Measurements from ENCODE around the gene MIAT. TPM values are rescaled to one million over a fixed set of nuclear protein-coding genes. Genes with fewer than 3 reads are reported as not detected.
A peak's percentile ranks its signal among the peaks of the same experiment; 100 is the strongest.

The MIAT gene
- polyA plus RNA-seq, 6 donors from 2014 or later: 0.04 to 0.16 (median 0.10) TPM; not detected in 2

DNA sequence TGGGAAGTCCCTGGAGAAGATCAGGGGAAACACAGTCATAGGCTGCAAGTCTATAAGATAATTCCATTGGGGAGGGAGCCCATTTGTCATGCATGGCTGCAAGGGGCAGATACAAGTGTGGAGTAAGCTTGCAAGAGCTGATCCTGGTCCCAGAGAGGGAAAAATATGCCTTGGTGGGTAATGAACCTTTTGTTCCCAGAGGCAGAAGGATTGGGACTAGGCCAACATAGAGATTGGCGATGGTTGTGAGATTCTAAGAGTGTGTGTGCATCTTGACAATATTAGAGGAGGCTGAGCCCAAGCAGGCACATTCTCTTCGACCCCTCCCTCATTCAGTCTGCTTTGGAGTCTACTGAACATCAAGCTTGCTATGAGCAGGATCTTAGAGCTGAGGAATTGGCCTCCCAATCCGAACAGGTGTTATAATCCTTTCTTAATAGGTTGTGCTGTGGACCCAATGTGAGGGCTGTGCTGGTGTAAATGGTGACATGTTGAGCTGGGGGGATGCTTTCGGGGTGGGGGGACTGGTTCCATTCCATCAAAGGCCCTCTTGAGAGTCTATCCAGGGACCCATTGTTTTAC is 18.4 kb downstream of the MIAT start:
- Mint-ChIP-seq H3K36me3 (no peaks in the 10 kb centered on the region), H3K4me1 (peaks cover 72 to 86% (median 83%) of the 10 kb centered on the region in 3 donors), H3K4me3 (peak overlapping the region in 2 of 8 donors; percentile 83 to 97), H3K27me3 (no peaks in the 10 kb centered on the region), H3K9me3 (peaks cover 0 to 2% (median 0%) of the 10 kb centered on the region in 7 donors), H3K27ac (peak overlapping the region in 2 of 6 donors; percentile 52 to 99)
- DNase-seq (no peak), ATAC-seq (ENCODE audit: low read depth in 2 of 2) (no peak)

DNA sequence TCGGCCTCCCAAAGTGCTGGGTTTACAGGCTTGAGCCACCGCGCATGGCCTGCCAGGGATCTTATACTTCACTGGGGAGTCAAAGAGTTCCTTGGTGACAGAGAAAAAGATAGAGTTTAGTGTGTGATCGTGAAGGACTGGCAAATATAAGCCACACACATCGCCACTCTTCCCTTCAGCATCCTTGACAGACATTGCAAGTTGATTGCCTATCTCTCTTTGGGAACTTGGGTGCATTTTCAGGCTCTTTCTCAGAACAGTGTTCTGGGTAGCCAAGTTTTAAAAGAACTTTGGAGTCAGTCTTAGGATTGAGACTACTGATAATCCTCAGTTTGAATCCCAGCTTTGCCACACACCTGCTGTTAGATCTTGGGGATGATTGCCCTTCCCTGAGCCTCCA is 19.8 kb downstream of the MIAT start:
- H3K4me3 Mint-ChIP-seq: no peak overlapping the region
- H3K4me1 Mint-ChIP-seq: peaks cover 59 to 77% (median 70%) of the 10 kb centered on the region in 3 donors
- ATAC-seq (ENCODE audit: low read depth in 2 of 2): no peak
- H3K27me3 Mint-ChIP-seq: no peaks in the 10 kb centered on the region
- H3K27ac Mint-ChIP-seq: no peak overlapping the region
- H3K9me3 Mint-ChIP-seq: peaks cover 0 to 2% (median 0%) of the 10 kb centered on the region in 7 donors
- H3K36me3 Mint-ChIP-seq: peaks cover 0 to 3% of the 10 kb centered on the region in 2 donors
- DNase-seq: no peak

DNA sequence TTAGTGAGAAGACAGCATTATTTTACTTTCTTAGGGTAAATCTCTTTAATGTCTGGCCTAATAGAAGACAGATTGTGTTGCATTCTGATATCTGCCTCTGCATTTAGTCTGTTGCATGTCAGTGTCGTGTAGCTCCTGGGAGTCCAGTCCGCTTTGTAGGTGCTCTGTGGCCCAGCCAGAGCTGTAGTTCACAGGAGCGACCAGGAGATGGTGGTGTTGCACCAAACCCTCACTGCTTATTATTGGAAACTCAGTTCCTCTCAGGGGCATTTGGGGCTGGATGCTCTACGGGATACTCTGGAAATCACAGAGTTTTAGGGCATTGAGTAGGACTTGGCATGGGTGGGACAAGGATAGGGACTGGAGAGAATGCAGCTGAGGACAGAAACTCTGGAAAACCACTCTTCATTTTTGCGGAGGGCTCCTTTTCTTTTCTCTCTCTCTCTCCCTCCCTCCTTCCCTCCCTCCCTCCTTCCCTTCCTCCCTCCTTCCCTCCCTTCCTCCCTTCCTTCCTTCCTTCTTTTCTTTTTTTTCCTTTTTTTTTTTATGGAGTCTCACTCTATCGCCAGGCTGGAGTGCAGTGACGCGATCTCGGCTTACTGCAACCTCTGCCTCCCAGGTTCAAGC is 21.7 kb downstream of the MIAT start:
- Mint-ChIP-seq H3K9me3 (no peaks in the 10 kb centered on the region), H3K36me3 (peaks cover 9 to 17% of the 10 kb centered on the region in 2 donors), H3K27ac (peak overlapping the region in 2 of 6 donors; percentile 16 to 21), H3K27me3 (no peaks in the 10 kb centered on the region), H3K4me1 (peaks cover 55 to 68% (median 57%) of the 10 kb centered on the region in 3 donors), H3K4me3 (peak overlapping the region in 1 of 8 donors; percentile 65)
- ATAC-seq (ENCODE audit: low read depth in 2 of 2) (peak; percentile 60 to 72), DNase-seq (peak; percentile 43)

DNA sequence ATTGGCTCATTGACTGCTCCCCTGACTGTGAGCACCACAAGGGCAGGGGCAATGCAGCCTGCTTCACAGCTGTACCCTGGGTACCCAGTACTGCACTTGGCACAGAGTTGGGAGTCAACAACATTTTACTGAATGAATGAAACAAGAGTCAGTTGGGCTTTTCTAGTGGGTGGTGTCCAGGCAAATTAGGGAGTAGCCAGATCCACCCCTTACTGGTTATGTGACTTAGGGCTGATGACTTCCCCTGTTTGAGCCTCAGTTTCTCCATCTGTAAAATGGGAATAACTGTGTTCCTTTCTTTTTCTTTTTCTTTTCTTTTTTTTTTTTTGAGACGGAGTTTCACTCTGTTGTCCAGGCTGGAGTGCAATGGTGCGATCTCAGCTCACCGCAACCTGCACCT is 23.1 kb downstream of the MIAT start:
- peaks cover 41 to 61% (median 43%) of the 10 kb centered on the region in 3 donors for H3K4me1 Mint-ChIP-seq
- H3K9me3 Mint-ChIP-seq: no peaks in the 10 kb centered on the region
- H3K36me3 Mint-ChIP-seq: peaks cover 9 to 17% of the 10 kb centered on the region in 2 donors
- DNase-seq (no peak), ATAC-seq (ENCODE audit: low read depth in 2 of 2) (no peak)
- H3K27ac Mint-ChIP-seq: no peak overlapping the region
- H3K4me3 Mint-ChIP-seq: no peak overlapping the region
- H3K27me3 Mint-ChIP-seq: no peaks in the 10 kb centered on the region

DNA sequence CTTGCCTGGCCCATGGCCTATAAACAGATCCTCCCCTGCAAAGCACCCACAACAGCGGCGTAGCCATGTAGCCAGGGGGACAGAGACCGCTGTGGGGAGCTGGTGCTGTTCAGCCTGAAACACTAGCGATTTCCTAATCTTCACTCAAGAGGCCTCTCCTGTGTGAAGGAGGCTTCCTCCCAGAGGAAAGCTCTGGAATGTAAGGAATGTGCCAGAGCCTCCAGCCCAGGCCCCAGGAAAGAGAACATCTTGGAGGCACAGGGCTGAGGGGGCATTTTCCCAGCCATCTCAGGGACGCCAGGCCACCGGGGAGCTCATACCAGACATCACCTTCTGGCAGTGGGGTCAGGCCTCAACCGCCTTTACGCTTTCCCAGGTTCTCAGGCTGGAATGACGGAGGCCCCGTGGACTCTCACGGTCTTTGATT is 24.0 kb downstream of the MIAT start:
- ATAC-seq (ENCODE audit: low read depth in 2 of 2) (no peak), DNase-seq (no peak)
- Mint-ChIP-seq H3K27me3 (no peaks in the 10 kb centered on the region), H3K9me3 (no peaks in the 10 kb centered on the region), H3K27ac (peak overlapping the region in 1 of 6 donors; percentile 38), H3K4me3 (no peak overlapping the region), H3K36me3 (peaks cover 9 to 17% of the 10 kb centered on the region in 2 donors), H3K4me1 (peaks cover 36 to 53% (median 36%) of the 10 kb centered on the region in 3 donors)

DNA sequence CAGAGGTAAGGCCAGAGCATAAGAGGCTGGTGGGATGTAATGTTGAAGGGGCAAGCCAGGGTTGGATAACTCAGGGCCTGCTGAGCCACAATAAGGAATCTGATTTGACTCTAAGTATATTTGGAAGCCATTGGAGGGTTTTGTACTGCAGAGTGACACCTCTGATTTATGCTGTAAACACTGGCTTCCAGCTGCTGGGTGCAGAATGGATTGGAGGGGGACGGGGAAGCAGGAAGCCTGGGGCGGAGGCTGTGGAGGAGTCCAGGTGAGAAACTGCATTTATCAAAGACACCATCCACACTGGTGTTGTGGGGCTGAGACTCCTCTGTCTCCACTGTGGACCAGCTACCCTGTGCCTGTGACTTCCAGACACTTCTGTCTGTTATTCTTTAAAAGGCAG is 26.8 kb downstream of the MIAT start:
- H3K27ac Mint-ChIP-seq: no peak overlapping the region
- H3K4me1 Mint-ChIP-seq: peaks cover 24 to 55% (median 26%) of the 10 kb centered on the region in 3 donors
- H3K36me3 Mint-ChIP-seq: peaks cover 12 to 17% of the 10 kb centered on the region in 2 donors

DNA sequence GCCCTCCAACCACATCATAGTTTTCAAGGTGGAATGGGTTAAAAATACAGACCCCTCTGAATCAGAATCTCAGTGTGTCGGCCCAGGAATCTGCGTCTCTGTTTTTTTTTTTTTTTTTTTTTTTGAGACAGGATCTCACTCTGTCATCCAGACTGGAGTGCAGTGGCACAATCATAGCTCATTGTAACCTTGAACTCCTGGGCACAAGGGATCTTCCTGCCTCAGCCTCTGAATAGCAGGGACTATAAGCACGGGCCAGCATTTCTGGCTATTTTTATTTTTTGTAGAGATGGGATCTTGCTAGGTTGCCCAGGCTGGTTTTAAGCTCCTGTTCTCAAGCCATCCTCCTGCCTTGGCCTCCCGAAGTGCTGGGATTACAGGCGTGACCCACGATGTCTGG is 28.2 kb downstream of the MIAT start:
- Mint-ChIP-seq H3K4me1 (peaks cover 17 to 52% (median 18%) of the 10 kb centered on the region in 3 donors), H3K4me3 (no peak overlapping the region), H3K36me3 (peaks cover 12 to 17% of the 10 kb centered on the region in 2 donors), H3K9me3 (no peaks in the 10 kb centered on the region), H3K27me3 (no peaks in the 10 kb centered on the region), H3K27ac (no peak overlapping the region)
- ATAC-seq (ENCODE audit: low read depth in 2 of 2): no peak
- DNase-seq: no peak

More for the DNA sequence above, 26.8 kb downstream of the MIAT start:
- no peak for ATAC-seq (ENCODE audit: low read depth in 2 of 2)
- no peaks in the 10 kb centered on the region for H3K27me3 Mint-ChIP-seq
- DNase-seq: no peak
- no peak overlapping the region for H3K4me3 Mint-ChIP-seq
- H3K9me3 Mint-ChIP-seq: no peaks in the 10 kb centered on the region

DNA sequence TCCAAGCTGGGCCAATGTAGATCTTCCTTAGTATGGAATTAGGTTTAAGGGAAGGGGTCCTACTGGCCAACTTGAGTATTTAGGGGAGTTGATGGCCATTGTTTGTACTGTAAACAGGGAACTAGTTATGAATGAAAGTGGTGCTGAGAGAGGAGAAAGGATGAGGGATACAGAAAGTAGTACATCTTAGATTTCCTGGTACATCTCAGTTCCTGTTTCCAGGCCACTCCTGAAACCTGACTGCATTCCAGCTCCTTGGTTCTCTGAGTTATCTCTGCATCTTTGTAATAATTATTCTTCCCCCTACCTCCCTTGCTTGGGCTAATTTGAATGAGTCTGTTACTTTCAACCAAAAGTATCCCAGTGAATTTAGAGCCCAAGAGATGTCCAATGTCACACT is 30.1 kb downstream of the MIAT start:
- Mint-ChIP-seq H3K27ac (no peak overlapping the region), H3K4me3 (no peak overlapping the region), H3K36me3 (peaks cover 11 to 12% of the 10 kb centered on the region in 2 donors), H3K4me1 (peaks cover 34 to 59% (median 35%) of the 10 kb centered on the region in 3 donors), H3K9me3 (no peaks in the 10 kb centered on the region), H3K27me3 (no peaks in the 10 kb centered on the region)
- DNase-seq (no peak), ATAC-seq (ENCODE audit: low read depth in 2 of 2) (no peak)

DNA sequence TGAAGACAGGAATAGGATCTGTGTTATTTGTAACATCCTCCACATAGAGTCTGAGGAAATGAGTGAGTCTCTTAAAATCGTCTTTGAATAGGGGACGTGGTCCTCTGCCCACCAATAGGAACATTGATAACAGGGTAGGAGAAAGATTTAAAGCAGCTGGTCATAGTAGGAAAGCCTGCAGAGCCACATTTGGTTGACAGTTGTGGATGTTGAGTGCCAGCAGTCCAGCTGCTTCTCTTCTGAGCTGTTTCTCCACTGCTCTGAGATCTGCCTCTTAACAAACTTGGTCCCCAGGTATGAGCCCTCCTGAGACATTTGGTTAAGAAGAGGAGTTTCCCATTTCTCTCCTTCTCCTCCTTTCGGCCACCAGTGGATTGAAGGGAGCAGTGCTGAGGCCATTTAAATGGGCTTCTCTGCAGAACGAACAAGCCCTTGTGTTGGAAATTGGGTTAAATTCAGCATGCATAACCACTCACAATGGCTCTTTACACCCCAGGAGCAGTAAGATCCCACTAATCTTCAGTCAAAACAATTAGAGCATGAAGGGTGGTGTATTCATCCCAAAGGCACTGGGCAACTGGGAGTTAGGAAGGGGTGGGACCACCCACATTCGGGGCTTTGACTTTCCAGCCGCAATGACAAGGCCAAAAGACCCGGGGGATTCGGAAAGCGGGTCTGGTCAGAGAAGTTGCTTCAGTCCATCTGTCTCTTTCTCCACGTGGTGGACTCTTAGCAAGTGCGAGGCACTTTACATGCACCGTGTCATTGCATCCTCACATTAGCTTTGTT is 32.3 kb downstream of the MIAT start:
- peak overlapping the region in 1 of 6 donors; percentile 32 for H3K27ac Mint-ChIP-seq
- H3K27me3 Mint-ChIP-seq: no peaks in the 10 kb centered on the region
- peaks cover 16 to 17% of the 10 kb centered on the region in 2 donors for H3K36me3 Mint-ChIP-seq
- DNase-seq (no peak), ATAC-seq (ENCODE audit: low read depth in 2 of 2) (no peak)
- H3K4me1 Mint-ChIP-seq: peaks cover 30 to 50% (median 37%) of the 10 kb centered on the region in 3 donors
- H3K9me3 Mint-ChIP-seq: peaks cover 0 to 9% (median 0%) of the 10 kb centered on the region in 7 donors
- no peak overlapping the region for H3K4me3 Mint-ChIP-seq

DNA sequence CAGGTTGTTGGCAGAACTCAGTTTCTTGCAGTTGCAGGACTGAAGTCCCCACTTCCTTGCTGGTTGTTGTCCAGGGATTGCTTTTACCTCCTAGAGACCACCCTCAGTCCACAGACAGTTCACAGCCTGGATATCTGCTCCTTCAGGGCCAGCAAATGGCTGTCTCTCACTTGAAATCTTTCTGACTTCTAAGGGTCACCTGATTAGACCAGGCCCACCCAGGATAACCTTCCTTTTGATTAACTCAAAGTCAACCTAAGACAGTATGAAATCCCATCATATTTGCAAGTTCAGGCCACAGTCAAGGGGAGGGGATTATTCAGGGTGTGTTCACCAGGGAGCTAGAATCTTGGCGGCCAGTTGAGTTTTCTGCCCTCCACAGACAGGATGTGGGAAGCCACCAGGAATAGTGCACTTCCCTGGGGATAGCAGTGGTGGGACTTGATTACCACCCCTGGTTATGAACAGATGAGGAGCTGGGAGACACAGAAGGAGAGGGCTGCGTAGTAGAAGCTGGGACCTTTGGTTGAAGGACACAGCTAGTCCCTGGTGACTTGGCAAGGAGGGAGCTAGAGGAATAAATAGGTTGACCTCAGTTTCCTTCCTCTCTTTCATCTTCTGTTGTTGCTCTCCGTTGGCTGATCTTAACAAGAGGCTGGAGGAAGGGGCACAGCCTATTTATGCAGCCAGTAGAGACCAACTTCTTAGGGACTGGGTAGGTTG is 33.4 kb downstream of the MIAT start:
- H3K36me3 Mint-ChIP-seq: peaks cover 22 to 25% of the 10 kb centered on the region in 2 donors
- no peaks in the 10 kb centered on the region for H3K27me3 Mint-ChIP-seq
- no peak overlapping the region for H3K4me3 Mint-ChIP-seq

DNA sequence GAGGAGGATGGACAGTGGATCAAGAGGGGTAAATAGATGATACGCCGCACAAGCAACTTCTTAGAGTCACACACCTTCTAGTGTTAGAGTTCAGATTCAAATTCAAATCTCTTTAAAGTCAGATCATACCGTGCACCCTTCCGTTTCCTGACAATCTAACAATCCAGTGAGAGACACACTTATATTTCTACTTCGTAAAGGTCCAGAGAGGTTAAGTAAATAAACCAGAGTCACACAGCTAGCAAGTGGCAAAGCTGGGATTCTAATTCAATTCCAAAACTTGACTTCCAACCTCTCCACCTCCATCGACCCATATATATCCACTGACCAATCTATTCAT is 34.0 kb downstream of the MIAT start:
- DNase-seq: no peak
- H3K4me1 Mint-ChIP-seq: peaks cover 35 to 51% (median 37%) of the 10 kb centered on the region in 3 donors
- H3K36me3 Mint-ChIP-seq: peaks cover 22 to 26% of the 10 kb centered on the region in 2 donors
- ATAC-seq (ENCODE audit: low read depth in 2 of 2): no peak
- H3K4me3 Mint-ChIP-seq: peak overlapping the region in 1 of 8 donors; percentile 17
- H3K9me3 Mint-ChIP-seq: peaks cover 0 to 12% (median 0%) of the 10 kb centered on the region in 7 donors
- no peaks in the 10 kb centered on the region for H3K27me3 Mint-ChIP-seq
- H3K27ac Mint-ChIP-seq: no peak overlapping the region

More for the DNA sequence above, 33.4 kb downstream of the MIAT start:
- DNase-seq (no peak), ATAC-seq (ENCODE audit: low read depth in 2 of 2) (no peak)
- H3K27ac Mint-ChIP-seq: peak overlapping the region in 1 of 6 donors; percentile 44
- H3K9me3 Mint-ChIP-seq: peaks cover 0 to 12% (median 0%) of the 10 kb centered on the region in 7 donors
- peaks cover 35 to 52% (median 37%) of the 10 kb centered on the region in 3 donors for H3K4me1 Mint-ChIP-seq

DNA sequence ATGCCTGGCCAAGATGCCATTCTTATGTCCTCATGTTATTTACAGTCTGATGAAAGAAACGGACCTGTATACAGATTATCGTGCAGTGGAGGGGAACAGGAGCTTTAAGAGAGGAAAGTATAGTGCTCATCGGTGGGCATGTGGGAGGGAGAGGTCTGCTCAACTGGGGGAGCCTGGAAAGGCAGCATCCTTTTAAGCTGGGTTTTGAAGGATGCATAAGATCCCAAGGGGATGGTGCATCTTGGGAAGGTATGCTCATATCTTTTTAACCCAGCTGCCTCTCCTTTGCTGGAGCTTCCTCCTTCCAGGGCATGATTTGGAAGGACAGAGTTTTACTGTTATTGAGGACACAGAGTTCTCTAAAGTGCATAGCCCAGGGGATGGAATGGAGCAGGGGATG is 34.8 kb downstream of the MIAT start:
- peaks cover 33 to 45% (median 39%) of the 10 kb centered on the region in 3 donors for H3K4me1 Mint-ChIP-seq
- H3K27ac Mint-ChIP-seq: no peak overlapping the region
- H3K4me3 Mint-ChIP-seq: no peak overlapping the region
- H3K36me3 Mint-ChIP-seq: peaks cover 22 to 26% of the 10 kb centered on the region in 2 donors
- no peaks in the 10 kb centered on the region for H3K27me3 Mint-ChIP-seq
- no peak for DNase-seq
- ATAC-seq (ENCODE audit: low read depth in 2 of 2): no peak
- H3K9me3 Mint-ChIP-seq: peaks cover 0 to 12% (median 0%) of the 10 kb centered on the region in 7 donors

DNA sequence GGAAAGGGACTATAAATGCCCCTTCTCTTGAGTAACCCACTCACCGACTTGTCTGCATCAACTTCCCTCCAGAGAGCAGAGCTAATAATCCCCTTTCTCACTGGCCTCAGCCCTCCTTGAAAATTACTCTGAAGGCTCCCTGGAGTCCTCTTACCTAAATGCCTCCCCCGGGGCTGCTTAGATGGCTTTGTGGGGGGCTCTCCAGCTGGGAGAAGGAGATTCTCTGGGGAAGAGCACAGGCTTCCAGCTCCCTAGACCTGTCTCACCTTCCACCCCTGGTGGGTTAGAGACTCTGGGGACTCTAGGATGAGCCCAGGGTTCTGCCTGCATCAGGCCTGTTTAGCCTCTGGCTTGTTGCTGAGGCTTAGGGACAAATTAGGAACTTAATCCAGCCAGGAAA is 39.8 kb downstream of the MIAT start:
- H3K27ac Mint-ChIP-seq: no peak overlapping the region
- ATAC-seq (ENCODE audit: low read depth in 2 of 2): no peak
- H3K27me3 Mint-ChIP-seq: no peaks in the 10 kb centered on the region
- H3K9me3 Mint-ChIP-seq: peaks cover 0 to 19% (median 6%) of the 10 kb centered on the region in 7 donors
- peaks cover 50 to 51% of the 10 kb centered on the region in 2 donors for H3K36me3 Mint-ChIP-seq
- peak overlapping the region in 2 of 8 donors; percentile 2 to 74 for H3K4me3 Mint-ChIP-seq
- H3K4me1 Mint-ChIP-seq: peaks cover 16 to 28% (median 17%) of the 10 kb centered on the region in 3 donors
- DNase-seq: no peak

All from naive B cell (primary cell).